ENCODE results near the gene ANAPC16.
"Not testable (repeated sequence)": the region's sequence is repeated elsewhere in the genome, so short reads cannot be mapped to it uniquely, and the experiment has no call there.

ANAPC16 gene

DNA sequence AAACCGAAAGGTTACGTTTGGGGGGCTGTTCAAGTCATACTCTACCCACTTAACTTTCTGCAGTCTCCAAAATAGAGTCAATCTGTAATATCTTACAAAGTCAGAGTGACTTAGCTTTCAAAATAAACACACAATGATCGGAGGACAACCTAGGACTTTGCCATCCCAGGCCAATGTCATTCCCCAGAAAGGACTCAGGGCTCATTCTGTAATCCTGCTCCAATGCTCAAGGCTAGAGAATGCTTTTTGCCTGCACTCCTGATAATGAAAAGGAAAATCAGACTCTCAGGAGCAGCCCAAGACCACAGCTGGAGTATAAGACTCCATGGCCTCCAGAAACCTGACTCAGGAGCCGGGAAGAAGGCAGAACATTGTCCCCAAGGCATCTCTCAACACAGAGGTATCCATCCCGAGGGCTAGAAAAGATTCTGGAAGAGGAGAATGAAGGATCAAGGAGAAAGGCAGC, 28.8 kb downstream of the ANAPC16 start:
- no peak for DNase-seq (ENCODE audit: low read depth)

DNA sequence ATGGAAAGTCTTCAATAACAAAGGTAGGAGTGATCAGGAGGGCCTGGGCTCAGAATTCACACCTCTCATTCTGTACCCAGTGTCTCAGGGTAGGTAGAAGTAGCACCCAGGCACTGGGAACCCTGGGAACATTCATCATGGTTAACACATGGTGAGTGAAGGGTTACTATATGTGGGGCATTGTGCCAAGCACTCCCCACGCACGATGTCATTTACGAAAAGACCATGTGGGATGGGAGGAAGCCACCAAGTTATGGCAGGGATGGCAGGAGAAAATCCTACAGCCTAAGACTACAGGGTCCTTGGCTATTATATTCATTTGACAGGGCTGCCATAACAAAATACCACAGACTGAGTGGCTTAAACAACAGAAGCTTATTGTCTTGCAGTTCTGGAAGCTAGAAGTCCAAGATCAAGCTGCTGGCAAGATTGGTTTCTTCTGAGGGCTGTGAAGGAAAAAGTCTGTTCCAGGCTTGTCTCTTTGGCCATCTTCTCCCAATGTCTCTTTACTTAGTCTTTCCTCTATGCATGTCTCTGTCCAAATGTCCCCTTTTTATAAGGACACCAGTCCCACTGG, 30.2 kb downstream of the ANAPC16 start:
- DNase-seq (ENCODE audit: low read depth), result no peak

DNA sequence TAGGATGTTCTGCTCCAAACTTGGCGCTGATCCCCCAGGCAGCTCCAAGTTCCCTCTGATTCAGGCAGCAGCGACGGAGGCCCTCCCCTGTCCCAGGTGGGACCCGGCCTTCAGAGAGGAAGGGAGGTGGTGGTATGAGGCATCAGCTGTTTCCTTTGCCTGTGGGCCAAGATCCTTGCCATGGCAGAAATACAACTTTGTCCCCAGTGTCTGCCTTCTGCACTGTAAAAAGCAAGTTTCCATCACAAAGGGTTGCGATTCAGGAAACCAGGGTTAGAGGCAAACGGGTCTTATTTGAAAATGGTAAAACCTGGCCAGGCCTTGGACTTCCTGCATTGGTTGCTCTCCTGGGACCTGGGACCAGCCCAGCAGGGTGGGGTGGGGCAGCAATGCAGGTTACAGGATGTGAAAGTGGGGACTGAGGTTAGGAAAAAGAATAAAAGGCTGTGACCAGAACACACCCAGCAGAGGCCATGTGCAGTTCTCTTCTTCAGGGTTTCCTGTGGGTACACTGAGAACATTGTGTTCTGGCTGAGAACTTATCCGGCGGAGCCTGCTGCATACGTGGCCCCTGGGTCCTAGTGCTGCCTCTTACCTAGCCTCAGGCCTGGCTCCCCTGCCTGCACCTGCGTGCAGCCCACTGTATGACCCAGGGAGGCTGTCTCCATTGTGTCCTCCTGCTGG, 32.8 kb downstream of the ANAPC16 start:
- no peak for DNase-seq (ENCODE audit: low read depth)

DNA sequence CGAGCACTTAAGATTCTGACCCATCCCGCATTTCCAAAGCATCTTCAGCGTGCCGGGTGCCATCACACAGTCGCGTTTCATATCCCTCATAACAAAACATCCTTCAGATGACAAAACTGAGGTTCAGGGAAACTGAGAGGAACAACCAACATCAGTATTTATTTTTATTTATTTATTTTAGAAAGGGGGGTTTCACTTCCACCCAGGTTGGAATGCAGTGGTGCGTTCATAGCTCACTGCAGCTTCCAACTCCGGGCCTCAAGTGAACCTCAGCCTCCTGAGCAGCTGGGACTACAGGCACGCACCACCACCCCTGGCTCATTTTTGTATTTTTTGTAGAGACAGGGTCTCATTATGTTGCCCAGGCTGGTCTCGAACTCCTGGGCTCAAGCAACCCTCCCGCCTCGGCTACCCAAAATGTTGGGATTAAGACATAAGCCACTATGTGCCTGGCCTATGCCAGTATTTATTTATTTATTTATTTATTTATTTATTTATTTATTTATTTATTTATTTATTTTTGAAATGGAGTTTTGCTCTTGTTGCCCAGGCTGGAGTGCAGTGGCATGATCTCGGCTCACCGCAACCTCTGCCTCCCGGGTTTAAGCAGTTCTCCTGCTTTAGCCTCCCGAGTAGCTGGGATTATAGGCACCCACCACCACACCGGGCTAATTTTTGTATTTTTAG, 33.5 kb downstream of the ANAPC16 start:
- DNase-seq (ENCODE audit: low read depth), result not testable (repeated sequence)

DNA sequence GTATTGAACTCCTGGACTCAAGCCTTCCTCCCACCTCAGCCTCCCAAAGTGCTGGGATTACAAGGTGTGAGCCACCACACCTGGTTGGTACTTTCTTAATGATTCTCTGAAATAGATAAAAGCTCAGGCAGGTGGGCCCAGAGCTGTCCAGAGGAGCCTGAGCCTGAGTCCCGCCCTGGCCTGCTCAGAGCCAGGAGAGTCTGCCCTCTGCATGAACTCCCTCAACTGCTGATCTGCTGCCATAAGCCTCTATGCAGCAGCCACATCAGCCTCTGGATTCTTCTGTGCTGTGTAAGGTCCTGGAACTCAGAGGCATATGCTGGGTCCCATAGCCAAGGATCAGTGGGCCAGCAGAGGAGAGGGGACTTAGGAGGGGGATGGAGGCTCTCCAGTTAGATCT, 34.9 kb downstream of the ANAPC16 start:
- DNase-seq (ENCODE audit: low read depth), result no peak

DNA sequence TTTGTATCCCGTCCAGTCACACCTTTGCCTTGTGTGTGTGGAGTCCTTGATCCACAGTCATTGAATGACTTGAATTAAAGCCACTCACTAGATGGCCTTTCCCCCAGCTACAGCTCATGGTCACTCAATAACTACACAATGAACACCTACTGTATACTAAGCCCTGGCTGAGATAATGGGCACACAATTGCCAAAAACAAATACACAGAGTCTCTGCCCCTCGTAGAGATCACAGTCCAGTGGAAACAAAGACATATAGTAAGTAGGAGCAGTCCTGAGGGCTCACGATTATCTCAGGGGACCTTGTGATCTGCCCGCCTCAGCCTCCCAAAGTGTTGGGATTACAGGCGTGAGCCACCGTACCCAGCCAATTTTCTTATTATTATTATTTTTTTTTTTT, 35.8 kb downstream of the ANAPC16 start:
- DNase-seq (ENCODE audit: low read depth), result no peak

DNA sequence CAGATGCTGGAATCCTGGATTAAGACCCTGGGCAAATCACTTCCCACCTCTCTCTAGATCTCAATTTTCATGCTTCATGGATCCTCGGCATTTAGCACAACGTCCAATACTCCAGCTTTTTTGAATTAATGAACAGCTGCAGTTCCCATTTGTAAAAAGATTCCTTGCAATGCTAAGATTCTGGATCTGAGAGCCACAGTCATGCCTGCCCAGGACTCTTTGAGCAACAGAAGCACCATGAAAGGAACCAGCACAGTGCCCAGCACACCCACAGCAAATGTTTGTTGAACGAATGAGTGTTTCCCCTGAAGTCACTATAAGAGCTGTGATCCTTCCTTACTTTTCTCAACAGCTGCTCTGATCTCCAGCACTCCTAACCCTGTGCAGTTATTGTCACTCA, 37.2 kb downstream of the ANAPC16 start:
- no peak for DNase-seq (ENCODE audit: low read depth)

DNA sequence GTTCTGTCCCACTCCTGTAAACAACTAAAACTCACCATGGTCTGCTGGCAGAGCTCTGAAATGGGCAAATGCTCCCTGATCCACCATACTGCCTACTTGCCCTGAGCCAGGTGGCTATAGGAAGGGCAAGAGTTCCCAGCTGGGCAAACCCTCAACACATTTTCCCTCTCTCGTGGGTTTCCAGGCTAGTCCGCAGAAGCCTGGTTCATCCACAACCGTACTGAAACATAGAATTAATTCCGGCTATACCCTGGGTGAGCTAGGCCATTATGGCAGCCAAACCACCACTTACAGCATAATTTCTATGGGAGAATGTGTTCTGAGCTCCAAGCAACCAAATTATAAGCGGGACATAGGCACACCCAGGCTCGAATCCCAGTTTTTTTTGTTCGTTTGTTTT, 37.8 kb downstream of the ANAPC16 start:
- DNase-seq (ENCODE audit: low read depth), result no peak

GRCh38 chr10:72254813-72255568, 39.2 kb downstream of the ANAPC16 start:
- DNase-seq (ENCODE audit: low read depth), result no peak

- no peak for DNase-seq (ENCODE audit: low read depth)
These were observed 40.3 kb downstream of the ANAPC16 start for GRCh38 chr10:72255977-72256729.

DNA sequence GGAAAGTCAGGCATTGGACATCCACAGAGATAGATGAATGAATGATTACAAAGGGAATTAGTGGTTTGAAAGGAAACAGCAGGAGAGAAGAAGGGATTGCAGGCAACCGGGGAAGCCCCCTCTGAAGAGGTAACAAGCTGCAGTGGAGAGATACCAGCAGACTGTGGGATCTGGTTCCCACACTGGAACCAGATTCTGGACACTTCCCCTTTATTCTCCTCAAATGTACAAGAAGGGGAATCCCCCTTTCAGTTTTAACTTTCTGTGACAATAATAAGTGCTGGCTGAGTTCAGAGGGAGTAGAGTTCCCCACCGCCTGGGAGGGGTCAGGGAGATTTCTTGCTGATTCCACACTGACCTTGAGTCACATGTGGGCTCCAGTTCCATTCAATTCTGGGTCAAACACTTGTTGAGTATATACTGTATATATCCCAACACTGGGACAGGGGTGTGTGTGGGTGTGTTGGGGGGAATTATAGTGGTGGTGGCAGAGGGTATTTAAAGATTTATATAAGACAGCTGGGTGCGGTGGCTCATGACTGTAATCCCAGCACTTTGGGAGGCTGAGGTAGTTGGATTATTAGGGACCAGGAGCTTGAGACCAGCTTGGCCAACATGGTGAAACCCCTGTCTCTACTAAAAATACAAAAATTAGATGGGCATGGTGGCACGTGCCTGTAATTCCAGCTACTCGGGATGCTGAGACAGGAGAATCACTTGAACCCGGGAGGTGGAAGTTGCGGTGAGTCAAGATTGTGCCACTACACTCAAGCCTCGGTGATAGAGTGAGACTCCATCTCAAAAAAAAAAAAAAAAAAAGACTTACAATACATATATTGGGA, 41.5 kb downstream of the ANAPC16 start:
- no peak for DNase-seq (ENCODE audit: low read depth)

- no peak for DNase-seq (ENCODE audit: low read depth)
These were observed 42.8 kb downstream of the ANAPC16 start for GRCh38 chr10:72258617-72259016.

GRCh38 chr10:72259491-72260238, 43.9 kb downstream of the ANAPC16 start:
- DNase-seq (ENCODE audit: low read depth), result no peak

- DNase-seq (ENCODE audit: low read depth), result no peak
These were observed 44.6 kb downstream of the ANAPC16 start for GRCh38 chr10:72260239-72260975.

- no peak for DNase-seq (ENCODE audit: low read depth)
These were observed 45.4 kb downstream of the ANAPC16 start for GRCh38 chr10:72260976-72261783.

- DNase-seq (ENCODE audit: low read depth), result no peak
These were observed 46.1 kb downstream of the ANAPC16 start for GRCh38 chr10:72261784-72262404.

GRCh38 chr10:72263613-72264241, 47.9 kb downstream of the ANAPC16 start:
- DNase-seq (ENCODE audit: low read depth), result no peak

- no peak for DNase-seq (ENCODE audit: low read depth)
These were observed 48.7 kb downstream of the ANAPC16 start for GRCh38 chr10:72264536-72264935.

Data from HS-27A (cell line).